SK-N-SH treated with all-trans-retinoic acid at 6 μM for 48 hours (cell line): ENCODE data around the gene TUT4.

Experiments used
- ATAC-seq: fragments of 200-7000 bp; cut with Tn5 transposase; 3 replicates; pipeline ENCODE4 v1.9.1; 2020; ENCODE audit warnings: mild to moderate bottlenecking, moderate library complexity
- ARNTL ChIP-seq: fragments of 450-650 bp; formaldehyde crosslinking; IDR thresholded peaks from 2 replicates; pipeline ENCODE4 v1.5.0; 2020; ENCODE audit warnings: low read depth, mild to moderate bottlenecking, moderate library complexity, borderline replicate concordance
- BACH2 ChIP-seq: fragments of 250-450 bp; sonication (Bioruptor Pico); IDR thresholded peaks from 2 replicates; pipeline ENCODE4 v1.9.0; 2021; ENCODE audit warnings: mild to moderate bottlenecking, borderline replicate concordance
- CSDC2 ChIP-seq: fragments of 250-450 bp; sonication (Bioruptor Pico); IDR thresholded peaks from 2 replicates; pipeline ENCODE4 v1.5.0; 2020; ENCODE audit warnings: mild to moderate bottlenecking, moderate library complexity
- ESRRG ChIP-seq: fragments of 250-450 bp; sonication (Bioruptor Pico); IDR thresholded peaks from 2 replicates; pipeline ENCODE4 v1.6.1; 2021; ENCODE audit warnings: mild to moderate bottlenecking
- GLIS3 ChIP-seq: fragments of 250-450 bp; sonication (Bioruptor Pico); IDR thresholded peaks from 2 replicates; pipeline ENCODE4 v1.5.0; 2020; ENCODE audit warnings: mild to moderate bottlenecking, moderate library complexity
- ISL1 ChIP-seq: fragments of 250-450 bp; sonication (Bioruptor Pico); IDR thresholded peaks from 2 replicates; pipeline ENCODE4 v2.1.2; 2022; ENCODE audit warnings: mild to moderate bottlenecking, moderate library complexity
- OSR1 ChIP-seq: fragments of 250-450 bp; sonication (Bioruptor Pico); IDR thresholded peaks from 2 replicates; pipeline ENCODE4 v1.8.0; 2022; ENCODE audit warnings: moderate library complexity, mild to moderate bottlenecking, inconsistent platforms
- PPARA ChIP-seq: fragments of 250-450 bp; sonication (Bioruptor Pico); IDR thresholded peaks from 2 replicates; pipeline ENCODE4 v1.5.0; 2020; ENCODE audit warnings: mild to moderate bottlenecking, borderline replicate concordance
- RARB ChIP-seq: fragments of 250-450 bp; sonication (Bioruptor Pico); IDR thresholded peaks from 2 replicates; pipeline ENCODE4 v1.8.0; 2021; ENCODE audit warnings: mild to moderate bottlenecking, moderate library complexity
- SNAI2 ChIP-seq: fragments of 250-450 bp; sonication (Bioruptor Pico); IDR thresholded peaks from 2 replicates; pipeline ENCODE4 v1.5.0; 2020; ENCODE audit warnings: mild to moderate bottlenecking, moderate library complexity
- TOX ChIP-seq: fragments of 250-450 bp; sonication (Bioruptor Pico); IDR thresholded peaks from 2 replicates; pipeline ENCODE4 v1.8.0; 2021; ENCODE audit warnings: mild to moderate bottlenecking, moderate library complexity, borderline replicate concordance
- ZC3H10 ChIP-seq: fragments of 250-450 bp; sonication (Bioruptor Pico); IDR thresholded peaks from 2 replicates; pipeline ENCODE4 v1.5.1; 2021; ENCODE audit warnings: mild to moderate bottlenecking, moderate library complexity
- ZFP3 ChIP-seq: fragments of 250-450 bp; sonication (Bioruptor Pico); IDR thresholded peaks from 2 replicates; pipeline ENCODE4 v1.5.0; 2020; ENCODE audit warnings: mild to moderate bottlenecking, moderate library complexity
- ZFP30 ChIP-seq: fragments of 450-650 bp; formaldehyde crosslinking; IDR thresholded peaks from 2 replicates; pipeline ENCODE4 v1.5.0; 2022; ENCODE audit warnings: mild to moderate bottlenecking, moderate library complexity
- ZNF565 ChIP-seq: fragments of 450-650 bp; formaldehyde crosslinking; conservative IDR thresholded peaks from 2 replicates; pipeline ENCODE4 v1.5.0; 2020; ENCODE audit warnings: low read depth, mild to moderate bottlenecking, moderate library complexity
- ZNF70 ChIP-seq: fragments of 450-650 bp; formaldehyde crosslinking; IDR thresholded peaks from 2 replicates; pipeline ENCODE4 v1.5.0; 2020; ENCODE audit warnings: mild to moderate bottlenecking, moderate library complexity
- ZNF8 ChIP-seq: fragments of 450-650 bp; formaldehyde crosslinking; IDR thresholded peaks from 2 replicates; pipeline ENCODE4 v1.5.0; 2020; ENCODE audit warnings: mild to moderate bottlenecking, moderate library complexity
- TF ChIP-seq, protein P1 (sequence below): fragments of 250-450 bp; sonication (Bioruptor Pico); IDR thresholded peaks from 2 replicates; pipeline ENCODE4 v1.5.1; 2020; ENCODE audit warnings: low read depth, mild to moderate bottlenecking, moderate library complexity
- TF ChIP-seq, protein P2 (sequence below): fragments of 250-450 bp; sonication (Bioruptor Pico); IDR thresholded peaks from 2 replicates; pipeline ENCODE4 v1.8.0; 2020; ENCODE audit warnings: mild to moderate bottlenecking, moderate library complexity, borderline replicate concordance
- TF ChIP-seq, protein P3 (sequence below): fragments of 250-450 bp; sonication (Bioruptor Pico); IDR thresholded peaks from 2 replicates; pipeline ENCODE4 v1.8.0; 2021; ENCODE audit warnings: low read depth, mild to moderate bottlenecking, moderate library complexity, borderline replicate concordance
- TF ChIP-seq, protein P4 (sequence below): fragments of 250-450 bp; sonication (Bioruptor Pico); IDR thresholded peaks from 2 replicates; pipeline ENCODE4 v1.5.0; 2020; ENCODE audit warnings: mild to moderate bottlenecking, moderate library complexity
- TF ChIP-seq, protein P5 (sequence below): fragments of 250-450 bp; sonication (Bioruptor Pico); IDR thresholded peaks from 2 replicates; pipeline ENCODE4 v1.5.1; 2021; ENCODE audit warnings: mild to moderate bottlenecking, moderate library complexity

TUT4 gene

DNA sequence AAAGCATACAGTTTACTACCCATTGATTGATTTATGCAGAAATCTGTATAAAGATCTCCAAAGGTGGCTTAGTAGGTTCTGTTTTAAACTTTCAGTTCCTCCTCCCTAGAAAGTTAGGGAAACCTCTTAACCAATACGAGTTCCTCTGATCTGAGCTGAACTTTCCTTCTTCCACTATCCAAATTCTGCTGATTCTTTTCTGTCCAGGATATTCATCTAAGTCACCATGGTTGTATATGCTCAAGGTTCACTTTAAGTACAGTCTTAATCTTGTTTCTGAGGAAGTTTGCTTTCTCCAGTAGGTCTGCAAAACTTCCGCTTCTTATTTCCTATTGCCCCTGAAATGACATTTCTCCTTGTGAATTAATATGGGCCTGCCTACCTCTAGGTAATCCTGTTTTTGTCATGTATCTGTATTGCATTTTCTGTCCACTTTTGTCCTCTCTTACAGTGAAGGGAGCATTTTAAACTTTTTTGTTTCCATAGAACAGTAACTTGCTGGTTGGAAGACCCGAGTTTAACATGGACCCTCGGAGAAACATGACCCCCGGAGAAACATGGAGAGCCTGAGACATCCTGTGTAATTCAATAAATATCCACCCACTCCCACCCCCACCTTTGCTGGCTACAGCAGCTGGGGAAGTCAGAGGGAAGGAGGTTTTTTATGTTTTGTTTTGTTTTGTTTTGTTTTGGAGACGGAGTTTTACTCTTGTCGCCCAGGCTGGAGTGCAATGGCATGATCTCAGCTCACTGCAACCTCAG lies 16.7 kb upstream of the TUT4 start:
- ATAC-seq: no peak
- TF ChIP-seq ARNTL (CRISPR knock-in tag) (no peak), ZC3H10 (CRISPR knock-in tag) (no peak), OSR1 (no peak), BACH2 (CRISPR knock-in tag) (no peak), RARB (CRISPR knock-in tag) (no peak), PPARA (CRISPR knock-in tag) (no peak), ZFP3 (CRISPR knock-in tag) (no peak), ESRRG (no peak), ZNF565 (no peak), ZNF70 (CRISPR knock-in tag) (no peak), TOX (CRISPR knock-in tag) (no peak), SNAI2 (CRISPR knock-in tag) (no peak), GLIS3 (CRISPR knock-in tag) (no peak), ISL1 (CRISPR knock-in tag) (no peak), ZNF8 (CRISPR knock-in tag) (no peak), CSDC2 (CRISPR knock-in tag) (no peak)
- TF ChIP-seq, protein P1, sequence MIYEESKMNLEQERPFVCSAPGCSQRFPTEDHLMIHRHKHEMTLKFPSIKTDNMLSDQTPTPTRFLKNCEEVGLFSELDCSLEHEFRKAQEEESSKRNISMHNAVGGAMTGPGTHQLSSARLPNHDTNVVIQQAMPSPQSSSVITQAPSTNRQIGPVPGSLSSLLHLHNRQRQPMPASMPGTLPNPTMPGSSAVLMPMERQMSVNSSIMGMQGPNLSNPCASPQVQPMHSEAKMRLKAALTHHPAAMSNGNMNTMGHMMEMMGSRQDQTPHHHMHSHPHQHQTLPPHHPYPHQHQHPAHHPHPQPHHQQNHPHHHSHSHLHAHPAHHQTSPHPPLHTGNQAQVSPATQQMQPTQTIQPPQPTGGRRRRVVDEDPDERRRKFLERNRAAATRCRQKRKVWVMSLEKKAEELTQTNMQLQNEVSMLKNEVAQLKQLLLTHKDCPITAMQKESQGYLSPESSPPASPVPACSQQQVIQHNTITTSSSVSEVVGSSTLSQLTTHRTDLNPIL: no peak
- TF ChIP-seq, protein P2, sequence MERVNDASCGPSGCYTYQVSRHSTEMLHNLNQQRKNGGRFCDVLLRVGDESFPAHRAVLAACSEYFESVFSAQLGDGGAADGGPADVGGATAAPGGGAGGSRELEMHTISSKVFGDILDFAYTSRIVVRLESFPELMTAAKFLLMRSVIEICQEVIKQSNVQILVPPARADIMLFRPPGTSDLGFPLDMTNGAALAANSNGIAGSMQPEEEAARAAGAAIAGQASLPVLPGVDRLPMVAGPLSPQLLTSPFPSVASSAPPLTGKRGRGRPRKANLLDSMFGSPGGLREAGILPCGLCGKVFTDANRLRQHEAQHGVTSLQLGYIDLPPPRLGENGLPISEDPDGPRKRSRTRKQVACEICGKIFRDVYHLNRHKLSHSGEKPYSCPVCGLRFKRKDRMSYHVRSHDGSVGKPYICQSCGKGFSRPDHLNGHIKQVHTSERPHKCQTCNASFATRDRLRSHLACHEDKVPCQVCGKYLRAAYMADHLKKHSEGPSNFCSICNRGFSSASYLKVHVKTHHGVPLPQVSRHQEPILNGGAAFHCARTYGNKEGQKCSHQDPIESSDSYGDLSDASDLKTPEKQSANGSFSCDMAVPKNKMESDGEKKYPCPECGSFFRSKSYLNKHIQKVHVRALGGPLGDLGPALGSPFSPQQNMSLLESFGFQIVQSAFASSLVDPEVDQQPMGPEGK (CRISPR knock-in tag): no peak
- TF ChIP-seq, protein P3, sequence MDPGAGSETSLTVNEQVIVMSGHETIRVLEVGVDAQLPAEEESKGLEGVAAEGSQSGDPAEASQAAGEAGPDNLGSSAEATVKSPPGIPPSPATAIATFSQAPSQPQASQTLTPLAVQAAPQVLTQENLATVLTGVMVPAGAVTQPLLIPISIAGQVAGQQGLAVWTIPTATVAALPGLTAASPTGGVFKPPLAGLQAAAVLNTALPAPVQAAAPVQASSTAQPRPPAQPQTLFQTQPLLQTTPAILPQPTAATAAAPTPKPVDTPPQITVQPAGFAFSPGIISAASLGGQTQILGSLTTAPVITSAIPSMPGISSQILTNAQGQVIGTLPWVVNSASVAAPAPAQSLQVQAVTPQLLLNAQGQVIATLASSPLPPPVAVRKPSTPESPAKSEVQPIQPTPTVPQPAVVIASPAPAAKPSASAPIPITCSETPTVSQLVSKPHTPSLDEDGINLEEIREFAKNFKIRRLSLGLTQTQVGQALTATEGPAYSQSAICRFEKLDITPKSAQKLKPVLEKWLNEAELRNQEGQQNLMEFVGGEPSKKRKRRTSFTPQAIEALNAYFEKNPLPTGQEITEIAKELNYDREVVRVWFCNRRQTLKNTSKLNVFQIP (CRISPR knock-in tag): no peak

DNA sequence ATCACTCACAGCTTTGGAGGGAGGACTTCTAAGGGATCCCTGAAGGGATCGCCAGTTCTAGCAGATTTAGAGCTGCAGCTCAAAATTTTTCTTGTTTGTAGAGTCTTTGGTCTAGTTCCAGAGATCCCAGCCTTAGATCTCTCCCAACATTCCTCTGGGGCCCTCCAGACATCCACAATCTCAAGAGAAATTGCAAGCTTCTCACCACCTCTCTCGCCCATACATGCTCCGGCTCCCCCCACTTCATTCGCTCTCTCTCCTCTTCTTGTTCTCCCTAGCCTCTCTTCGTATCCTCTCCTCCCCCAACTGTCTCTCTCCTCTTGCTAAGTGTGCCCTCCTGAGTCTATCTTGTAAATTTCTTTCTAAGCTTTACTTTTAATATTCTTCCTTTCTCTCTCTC lies 15.1 kb upstream of the TUT4 start:
- ATAC-seq: peak; percentile 63
- no peak for TF ChIP-seq ZFP3 (CRISPR knock-in tag)
- no peak for TF ChIP-seq ARNTL (CRISPR knock-in tag)
- TF ChIP-seq TOX (CRISPR knock-in tag): no peak
- TF ChIP-seq, protein P1: no peak
- no peak for TF ChIP-seq BACH2 (CRISPR knock-in tag)
- TF ChIP-seq, protein P2 (CRISPR knock-in tag): no peak
- no peak for TF ChIP-seq GLIS3 (CRISPR knock-in tag)
- no peak for TF ChIP-seq SNAI2 (CRISPR knock-in tag)
- TF ChIP-seq, protein P3 (CRISPR knock-in tag): no peak
- no peak for TF ChIP-seq ISL1 (CRISPR knock-in tag)
- TF ChIP-seq ZFP30: no peak
- TF ChIP-seq, protein P4, sequence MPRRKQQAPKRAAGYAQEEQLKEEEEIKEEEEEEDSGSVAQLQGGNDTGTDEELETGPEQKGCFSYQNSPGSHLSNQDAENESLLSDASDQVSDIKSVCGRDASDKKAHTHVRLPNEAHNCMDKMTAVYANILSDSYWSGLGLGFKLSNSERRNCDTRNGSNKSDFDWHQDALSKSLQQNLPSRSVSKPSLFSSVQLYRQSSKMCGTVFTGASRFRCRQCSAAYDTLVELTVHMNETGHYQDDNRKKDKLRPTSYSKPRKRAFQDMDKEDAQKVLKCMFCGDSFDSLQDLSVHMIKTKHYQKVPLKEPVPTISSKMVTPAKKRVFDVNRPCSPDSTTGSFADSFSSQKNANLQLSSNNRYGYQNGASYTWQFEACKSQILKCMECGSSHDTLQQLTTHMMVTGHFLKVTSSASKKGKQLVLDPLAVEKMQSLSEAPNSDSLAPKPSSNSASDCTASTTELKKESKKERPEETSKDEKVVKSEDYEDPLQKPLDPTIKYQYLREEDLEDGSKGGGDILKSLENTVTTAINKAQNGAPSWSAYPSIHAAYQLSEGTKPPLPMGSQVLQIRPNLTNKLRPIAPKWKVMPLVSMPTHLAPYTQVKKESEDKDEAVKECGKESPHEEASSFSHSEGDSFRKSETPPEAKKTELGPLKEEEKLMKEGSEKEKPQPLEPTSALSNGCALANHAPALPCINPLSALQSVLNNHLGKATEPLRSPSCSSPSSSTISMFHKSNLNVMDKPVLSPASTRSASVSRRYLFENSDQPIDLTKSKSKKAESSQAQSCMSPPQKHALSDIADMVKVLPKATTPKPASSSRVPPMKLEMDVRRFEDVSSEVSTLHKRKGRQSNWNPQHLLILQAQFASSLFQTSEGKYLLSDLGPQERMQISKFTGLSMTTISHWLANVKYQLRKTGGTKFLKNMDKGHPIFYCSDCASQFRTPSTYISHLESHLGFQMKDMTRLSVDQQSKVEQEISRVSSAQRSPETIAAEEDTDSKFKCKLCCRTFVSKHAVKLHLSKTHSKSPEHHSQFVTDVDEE (CRISPR knock-in tag): no peak
- TF ChIP-seq, protein P5, sequence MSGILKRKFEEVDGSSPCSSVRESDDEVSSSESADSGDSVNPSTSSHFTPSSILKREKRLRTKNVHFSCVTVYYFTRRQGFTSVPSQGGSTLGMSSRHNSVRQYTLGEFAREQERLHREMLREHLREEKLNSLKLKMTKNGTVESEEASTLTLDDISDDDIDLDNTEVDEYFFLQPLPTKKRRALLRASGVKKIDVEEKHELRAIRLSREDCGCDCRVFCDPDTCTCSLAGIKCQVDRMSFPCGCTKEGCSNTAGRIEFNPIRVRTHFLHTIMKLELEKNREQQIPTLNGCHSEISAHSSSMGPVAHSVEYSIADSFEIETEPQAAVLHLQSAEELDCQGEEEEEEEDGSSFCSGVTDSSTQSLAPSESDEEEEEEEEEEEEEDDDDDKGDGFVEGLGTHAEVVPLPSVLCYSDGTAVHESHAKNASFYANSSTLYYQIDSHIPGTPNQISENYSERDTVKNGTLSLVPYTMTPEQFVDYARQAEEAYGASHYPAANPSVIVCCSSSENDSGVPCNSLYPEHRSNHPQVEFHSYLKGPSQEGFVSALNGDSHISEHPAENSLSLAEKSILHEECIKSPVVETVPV (CRISPR knock-in tag): no peak
- TF ChIP-seq OSR1: no peak
- TF ChIP-seq ESRRG: no peak
- TF ChIP-seq ZNF8 (CRISPR knock-in tag): no peak
